ENCODE measurements around the gene DCLRE1C. TPM values are rescaled to one million over a fixed set of nuclear protein-coding genes. Genes with fewer than 3 reads are reported as not detected.

DCLRE1C gene
- polyA plus RNA-seq, 1 donor from 2014 or later = 7.5 TPM

DNA sequence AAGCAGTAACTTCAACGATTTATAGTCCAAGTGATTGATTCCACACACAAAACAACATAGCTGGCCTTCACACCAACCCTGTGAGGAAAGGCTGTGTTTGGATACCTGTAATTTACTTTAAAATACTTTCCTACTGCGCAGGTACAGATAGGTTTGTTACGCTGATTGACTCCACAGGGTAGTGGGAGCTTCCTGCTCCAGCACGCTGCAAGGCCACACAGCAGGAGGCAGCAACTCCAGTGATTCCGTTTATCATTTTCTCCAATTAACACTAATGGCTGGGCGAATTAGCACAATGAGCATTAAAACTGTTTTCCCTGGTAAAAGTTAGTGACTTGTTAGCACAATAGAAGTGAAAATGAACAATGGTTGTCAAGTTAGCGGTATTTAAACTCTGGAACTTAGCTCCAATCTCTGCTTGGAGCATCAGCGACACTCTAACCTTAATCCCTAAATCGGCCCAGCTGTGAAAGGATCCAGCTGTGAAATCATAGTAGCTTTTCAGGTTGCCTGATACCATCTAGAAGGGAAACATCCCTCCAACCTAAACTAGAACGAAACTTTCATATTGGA, 959 bp downstream of the DCLRE1C start:
- TF ChIP-seq POLR2AphosphoS5 (IDR thresholded peaks at IDR 0.05) (no peak), RAD21 (conservative IDR thresholded peaks at IDR 0.05) (no peak), MXI1 (conservative IDR thresholded peaks at IDR 0.05; ENCODE audit: poor library complexity, severe bottlenecking) (no peak)
- TF ChIP-seq, protein P1, sequence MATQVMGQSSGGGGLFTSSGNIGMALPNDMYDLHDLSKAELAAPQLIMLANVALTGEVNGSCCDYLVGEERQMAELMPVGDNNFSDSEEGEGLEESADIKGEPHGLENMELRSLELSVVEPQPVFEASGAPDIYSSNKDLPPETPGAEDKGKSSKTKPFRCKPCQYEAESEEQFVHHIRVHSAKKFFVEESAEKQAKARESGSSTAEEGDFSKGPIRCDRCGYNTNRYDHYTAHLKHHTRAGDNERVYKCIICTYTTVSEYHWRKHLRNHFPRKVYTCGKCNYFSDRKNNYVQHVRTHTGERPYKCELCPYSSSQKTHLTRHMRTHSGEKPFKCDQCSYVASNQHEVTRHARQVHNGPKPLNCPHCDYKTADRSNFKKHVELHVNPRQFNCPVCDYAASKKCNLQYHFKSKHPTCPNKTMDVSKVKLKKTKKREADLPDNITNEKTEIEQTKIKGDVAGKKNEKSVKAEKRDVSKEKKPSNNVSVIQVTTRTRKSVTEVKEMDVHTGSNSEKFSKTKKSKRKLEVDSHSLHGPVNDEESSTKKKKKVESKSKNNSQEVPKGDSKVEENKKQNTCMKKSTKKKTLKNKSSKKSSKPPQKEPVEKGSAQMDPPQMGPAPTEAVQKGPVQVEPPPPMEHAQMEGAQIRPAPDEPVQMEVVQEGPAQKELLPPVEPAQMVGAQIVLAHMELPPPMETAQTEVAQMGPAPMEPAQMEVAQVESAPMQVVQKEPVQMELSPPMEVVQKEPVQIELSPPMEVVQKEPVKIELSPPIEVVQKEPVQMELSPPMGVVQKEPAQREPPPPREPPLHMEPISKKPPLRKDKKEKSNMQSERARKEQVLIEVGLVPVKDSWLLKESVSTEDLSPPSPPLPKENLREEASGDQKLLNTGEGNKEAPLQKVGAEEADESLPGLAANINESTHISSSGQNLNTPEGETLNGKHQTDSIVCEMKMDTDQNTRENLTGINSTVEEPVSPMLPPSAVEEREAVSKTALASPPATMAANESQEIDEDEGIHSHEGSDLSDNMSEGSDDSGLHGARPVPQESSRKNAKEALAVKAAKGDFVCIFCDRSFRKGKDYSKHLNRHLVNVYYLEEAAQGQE (IDR thresholded peaks at IDR 0.05; ENCODE audit: borderline replicate concordance) = no peak
- TF ChIP-seq, protein P2, sequence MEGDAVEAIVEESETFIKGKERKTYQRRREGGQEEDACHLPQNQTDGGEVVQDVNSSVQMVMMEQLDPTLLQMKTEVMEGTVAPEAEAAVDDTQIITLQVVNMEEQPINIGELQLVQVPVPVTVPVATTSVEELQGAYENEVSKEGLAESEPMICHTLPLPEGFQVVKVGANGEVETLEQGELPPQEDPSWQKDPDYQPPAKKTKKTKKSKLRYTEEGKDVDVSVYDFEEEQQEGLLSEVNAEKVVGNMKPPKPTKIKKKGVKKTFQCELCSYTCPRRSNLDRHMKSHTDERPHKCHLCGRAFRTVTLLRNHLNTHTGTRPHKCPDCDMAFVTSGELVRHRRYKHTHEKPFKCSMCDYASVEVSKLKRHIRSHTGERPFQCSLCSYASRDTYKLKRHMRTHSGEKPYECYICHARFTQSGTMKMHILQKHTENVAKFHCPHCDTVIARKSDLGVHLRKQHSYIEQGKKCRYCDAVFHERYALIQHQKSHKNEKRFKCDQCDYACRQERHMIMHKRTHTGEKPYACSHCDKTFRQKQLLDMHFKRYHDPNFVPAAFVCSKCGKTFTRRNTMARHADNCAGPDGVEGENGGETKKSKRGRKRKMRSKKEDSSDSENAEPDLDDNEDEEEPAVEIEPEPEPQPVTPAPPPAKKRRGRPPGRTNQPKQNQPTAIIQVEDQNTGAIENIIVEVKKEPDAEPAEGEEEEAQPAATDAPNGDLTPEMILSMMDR (IDR thresholded peaks at IDR 0.05; ENCODE audit: poor library complexity, severe bottlenecking) = no peak
- peak overlapping the region; percentile 64 for H3K9ac ChIP-seq (ENCODE audit: low read length)
- H3K27me3 ChIP-seq (ENCODE audit: insufficient read depth, low read depth, low read length) = no peaks in the 10 kb centered on the region
- no peaks in the 10 kb centered on the region for H4K20me1 ChIP-seq (ENCODE audit: insufficient read depth)
- peak overlapping the region; percentile 81 for H2AFZ ChIP-seq (ENCODE audit: low read depth, low read length)
- H3K9me2 ChIP-seq (ENCODE audit: insufficient read depth, low read length) = no peaks in the 10 kb centered on the region
- peak overlapping the region; percentile 25 for H3K4me2 ChIP-seq (ENCODE audit: low read length)
- H3K27ac ChIP-seq (ENCODE audit: low read length) = no peak overlapping the region
- H3F3A ChIP-seq (ENCODE audit: insufficient read depth, low read length, poor library complexity, severe bottlenecking) = no peaks in the 10 kb centered on the region
- H3K4me3 ChIP-seq (ENCODE audit: low read length) = peak overlapping the region; percentile 87
- no peaks in the 10 kb centered on the region for H3K79me2 ChIP-seq (replicated peaks; ENCODE audit: insufficient read depth, low read length)
- no peaks in the 10 kb centered on the region for H3K36me3 ChIP-seq (ENCODE audit: insufficient read depth, low read length)
- no peaks in the 10 kb centered on the region for H3K9me3 ChIP-seq (ENCODE audit: low read length)

DNA sequence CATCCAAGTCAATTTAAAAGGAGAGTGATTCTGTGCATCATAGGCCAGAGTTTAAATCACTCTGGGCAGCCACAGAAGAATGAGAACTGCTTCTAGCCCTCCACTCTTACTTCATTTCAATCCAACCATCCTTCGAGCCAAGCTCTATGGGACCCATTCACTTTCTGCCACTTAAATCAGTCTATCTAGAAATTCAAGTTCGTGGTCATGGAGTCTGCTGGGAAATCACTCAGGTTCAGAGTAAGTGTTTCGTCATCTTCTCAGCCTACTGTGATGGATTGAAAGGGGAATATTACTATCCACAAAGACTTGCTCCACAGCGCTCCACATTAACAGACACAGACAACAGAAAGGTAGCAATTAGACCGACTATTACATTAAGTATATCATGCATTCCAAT, 4.6 kb downstream of the DCLRE1C start:
- Histone ChIP-seq H3K9me3 (ENCODE audit: low read length) (no peaks in the 10 kb centered on the region), H3K27ac (ENCODE audit: low read length) (no peak overlapping the region), H3K27me3 (ENCODE audit: insufficient read depth, low read depth, low read length) (no peaks in the 10 kb centered on the region), H3K9me2 (ENCODE audit: insufficient read depth, low read length) (no peaks in the 10 kb centered on the region), H4K20me1 (ENCODE audit: insufficient read depth) (no peaks in the 10 kb centered on the region), H3F3A (ENCODE audit: insufficient read depth, low read length, poor library complexity, severe bottlenecking) (no peaks in the 10 kb centered on the region), H3K4me3 (ENCODE audit: low read length) (no peak overlapping the region), H3K4me2 (ENCODE audit: low read length) (no peak overlapping the region), H3K36me3 (ENCODE audit: insufficient read depth, low read length) (peaks cover 6% of the 10 kb centered on the region), H2AFZ (ENCODE audit: low read depth, low read length) (no peak overlapping the region), H3K79me2 (replicated peaks; ENCODE audit: insufficient read depth, low read length) (no peaks in the 10 kb centered on the region), H3K9ac (ENCODE audit: low read length) (no peak overlapping the region)
- TF ChIP-seq RAD21 (conservative IDR thresholded peaks at IDR 0.05) = no peak
- no peak for TF ChIP-seq TAF1 (IDR thresholded peaks at IDR 0.05; ENCODE audit: low read depth)
- TF ChIP-seq MXI1 (conservative IDR thresholded peaks at IDR 0.05; ENCODE audit: poor library complexity, severe bottlenecking) = no peak
- no peak for TF ChIP-seq POLR2AphosphoS5 (IDR thresholded peaks at IDR 0.05)
- TF ChIP-seq, protein P1 (IDR thresholded peaks at IDR 0.05; ENCODE audit: borderline replicate concordance) = no peak
- no peak for TF ChIP-seq EZH2 (IDR thresholded peaks at IDR 0.05; ENCODE audit: borderline replicate concordance, insufficient read depth, low read length, poor library complexity, severe bottlenecking)
- no peak for TF ChIP-seq SMC3 (conservative IDR thresholded peaks at IDR 0.05; ENCODE audit: poor library complexity)
- TF ChIP-seq, protein P2 (IDR thresholded peaks at IDR 0.05; ENCODE audit: poor library complexity, severe bottlenecking) = no peak
- no peak for TF ChIP-seq EP300 (conservative IDR thresholded peaks at IDR 0.05; ENCODE audit: poor library complexity, severe bottlenecking)

All from neural cell (in vitro differentiated cells).